ENCODE measurements around the gene PEX7. TPM values are rescaled to one million over a fixed set of nuclear protein-coding genes. Genes with fewer than 3 reads are reported as not detected.
A peak's percentile ranks its signal among the peaks of the same experiment; 100 is the strongest.

The PEX7 gene
- total and polyA plus RNA-seq, 2 experiments from 2014 or later: 11.8 to 13.5 TPM

GRCh38 chr6:136950436-136951126 is 128.2 kb downstream of the PEX7 start (continued):
- TF ChIP-seq CTCF (conservative IDR thresholded peaks at IDR 0.05; ENCODE audit: low read depth in 2 of 2) (no peak), NANOG (IDR thresholded peaks at IDR 0.05; ENCODE audit: borderline replicate concordance) (no peak), ZNF331 (CRISPR knock-in tag; IDR thresholded peaks at IDR 0.05; ENCODE audit: low read depth) (no peak), POLR2AphosphoS5 (IDR thresholded peaks at IDR 0.05; ENCODE audit: low read depth) (no peak), REST (IDR thresholded peaks at IDR 0.05; ENCODE audit: unreplicated experiment) (no peak), EZH2phosphoT487 (IDR thresholded peaks at IDR 0.05; ENCODE audit: unreplicated experiment) (no peak)

DNA sequence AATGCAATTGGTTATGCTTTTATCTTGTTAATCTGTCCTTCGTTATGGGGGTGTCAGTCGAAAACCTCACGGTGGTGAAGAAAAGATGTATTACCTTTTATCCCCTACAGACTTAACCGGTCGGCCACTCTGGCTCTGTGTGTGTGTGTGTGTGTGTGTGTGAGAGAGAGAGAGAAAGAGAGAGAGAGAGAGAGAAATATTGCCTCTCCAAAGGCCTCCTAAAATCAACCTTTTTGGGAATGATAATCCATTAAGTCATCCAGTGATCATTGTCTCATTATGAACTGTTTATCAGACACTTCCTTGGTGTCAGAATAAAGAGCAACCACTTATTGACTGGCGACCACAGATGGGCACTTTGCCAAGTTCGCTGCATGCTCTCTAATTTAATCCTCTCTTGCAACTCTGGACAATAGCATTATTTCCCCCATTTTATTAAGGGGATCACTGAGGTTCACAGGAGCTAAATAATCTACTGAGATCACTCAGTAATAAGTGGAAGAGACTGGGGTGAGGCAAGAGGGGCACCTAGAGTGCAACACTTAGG is 130.4 kb downstream of the PEX7 start:
- ATAC-seq: no peak
- H3F3A ChIP-seq (replicated peaks; ENCODE audit: low read depth): no peaks in the 10 kb centered on the region
- no peak for TF ChIP-seq ZNF114 (CRISPR knock-in tag; IDR thresholded peaks at IDR 0.05)
- TF ChIP-seq REST (IDR thresholded peaks at IDR 0.05; ENCODE audit: unreplicated experiment): no peak
- TF ChIP-seq JUNB (IDR thresholded peaks at IDR 0.05; ENCODE audit: unreplicated experiment): no peak
- TF ChIP-seq EZH2phosphoT487 (IDR thresholded peaks at IDR 0.05; ENCODE audit: unreplicated experiment): no peak
- TF ChIP-seq CREB1 (CRISPR knock-in tag; IDR thresholded peaks at IDR 0.05; ENCODE audit: low read depth): no peak
- TF ChIP-seq NANOG (IDR thresholded peaks at IDR 0.05; ENCODE audit: borderline replicate concordance): no peak
- no peak for TF ChIP-seq ZNF331 (CRISPR knock-in tag; IDR thresholded peaks at IDR 0.05; ENCODE audit: low read depth)
- TF ChIP-seq POLR2AphosphoS5 (IDR thresholded peaks at IDR 0.05; ENCODE audit: low read depth): no peak
- no peak for TF ChIP-seq EZH2 (IDR thresholded peaks at IDR 0.05; ENCODE audit: low read depth, unreplicated experiment)
- no peak for TF ChIP-seq CTCF (conservative IDR thresholded peaks at IDR 0.05; ENCODE audit: low read depth in 2 of 2)
- TF ChIP-seq STAT1 (IDR thresholded peaks at IDR 0.05; ENCODE audit: unreplicated experiment): no peak

More for the DNA sequence above, 130.4 kb downstream of the PEX7 start:
- Histone ChIP-seq H2AFZ (peak overlapping the region; percentile 7; the same call in 1 of the 2 replicates), H3K27me3 (ENCODE audit: insufficient read depth) (no peaks in the 10 kb centered on the region), H3K27ac (ENCODE audit: low read depth) (no peak overlapping the region), H3K79me2 (replicated peaks; ENCODE audit: insufficient read depth) (no peaks in the 10 kb centered on the region), H3K9me2 (ENCODE audit: insufficient read depth) (peaks cover 7% of the 10 kb centered on the region; the same call in 1 of the 2 replicates), H4K20me1 (replicated peaks; ENCODE audit: insufficient read depth) (no peaks in the 10 kb centered on the region), H3K36me3 (ENCODE audit: insufficient read depth) (no peaks in the 10 kb centered on the region), H3K4me3 (no peak overlapping the region), H3K4me2 (no peak overlapping the region), H3K4me1 (ENCODE audit: insufficient read depth) (peaks cover 15% of the 10 kb centered on the region)
- peaks cover 4% of the 10 kb centered on the region for H3K27me3 Mint-ChIP-seq (ENCODE audit: insufficient read depth, low read depth, poor library complexity)
- peaks cover 28% of the 10 kb centered on the region for H3K4me1 Mint-ChIP-seq
- no peak overlapping the region for H3K4me3 Mint-ChIP-seq
- DNase-seq (ENCODE audit: low spot score): no peak
- peaks cover 16% of the 10 kb centered on the region for H3K9me3 Mint-ChIP-seq
- peaks cover 13% of the 10 kb centered on the region for H3K36me3 Mint-ChIP-seq (ENCODE audit: low read depth)
- no peak overlapping the region for H3K27ac Mint-ChIP-seq
